Measurements from ENCODE around the gene PPY. TPM values are rescaled to one million over a fixed set of nuclear protein-coding genes. Genes with fewer than 3 reads are reported as not detected.
"Not testable (repeated sequence)": the region's sequence is repeated elsewhere in the genome, so short reads cannot be mapped to it uniquely, and the experiment has no call there.

PPY gene
- total RNA-seq, 1 experiment from 2014 or later, result not detected

DNA sequence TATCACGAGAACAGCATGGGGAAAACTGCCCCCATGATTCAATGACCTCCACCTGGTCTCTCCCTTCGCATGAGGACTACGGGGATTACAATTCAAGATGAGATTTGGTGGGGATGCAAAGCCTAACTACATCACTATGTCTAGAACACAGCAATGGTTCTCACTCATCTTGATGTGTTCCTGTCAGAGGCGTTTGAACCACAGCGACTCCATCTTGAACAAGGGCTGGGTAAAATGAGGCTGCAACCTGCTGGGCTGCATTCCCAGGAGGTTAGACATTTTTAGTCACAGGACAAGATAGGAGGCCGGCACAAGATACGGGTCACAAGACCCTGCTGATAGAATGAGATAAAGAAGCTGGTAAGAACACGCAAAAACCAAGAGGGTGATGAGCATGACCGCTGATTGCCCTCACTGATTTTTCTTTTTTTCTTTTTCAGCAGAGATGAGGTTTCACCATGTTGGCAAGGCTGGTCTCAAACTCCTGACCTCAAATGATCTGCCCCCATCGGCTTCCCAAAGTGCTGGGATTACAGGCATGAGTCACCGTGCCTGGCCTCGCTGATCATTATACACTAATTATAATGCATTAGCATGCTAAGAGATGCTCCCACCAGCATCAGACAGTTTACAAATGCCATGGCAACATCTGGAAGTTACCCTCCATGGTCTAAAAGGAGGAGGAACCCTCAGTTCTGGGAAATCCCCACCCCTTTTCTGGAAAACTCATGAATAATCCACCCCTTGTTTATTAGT, 3.0 kb upstream of the PPY start:
- no peaks in the 10 kb centered on the region for H3K36me3 ChIP-seq (ENCODE audit: control insufficient read depth, insufficient read depth, low read length)
- no TSS peak for BruUV-seq (replicated peaks)
- CTCF ChIA-PET, result interaction anchor here (0.5 to 2.1 kb wide), 3 partner anchors 43 to 98 kb away, joined by 3 to 5 read pairs (median 3); no protein-coding TSS in a partner anchor
- peaks cover 17% of the 10 kb centered on the region for H3K4me1 ChIP-seq
- H3K4me3 Mint-ChIP-seq (ENCODE audit: unreplicated experiment), result no peak overlapping the region
- no peaks in the 10 kb centered on the region for H3K27me3 ChIP-seq (replicated peaks; ENCODE audit: control insufficient read depth, insufficient read depth, low read length)
- peaks cover 10% of the 10 kb centered on the region for H3K4me1 Mint-ChIP-seq (ENCODE audit: low read depth, unreplicated experiment)
- intact Hi-C loops (cut with micrococcal nuclease; ENCODE audit: unreplicated experiment), result no loop called here
- no peaks in the 10 kb centered on the region for H3K27me3 Mint-ChIP-seq (ENCODE audit: insufficient read depth, unreplicated experiment)
- TF ChIP-seq, protein P1, sequence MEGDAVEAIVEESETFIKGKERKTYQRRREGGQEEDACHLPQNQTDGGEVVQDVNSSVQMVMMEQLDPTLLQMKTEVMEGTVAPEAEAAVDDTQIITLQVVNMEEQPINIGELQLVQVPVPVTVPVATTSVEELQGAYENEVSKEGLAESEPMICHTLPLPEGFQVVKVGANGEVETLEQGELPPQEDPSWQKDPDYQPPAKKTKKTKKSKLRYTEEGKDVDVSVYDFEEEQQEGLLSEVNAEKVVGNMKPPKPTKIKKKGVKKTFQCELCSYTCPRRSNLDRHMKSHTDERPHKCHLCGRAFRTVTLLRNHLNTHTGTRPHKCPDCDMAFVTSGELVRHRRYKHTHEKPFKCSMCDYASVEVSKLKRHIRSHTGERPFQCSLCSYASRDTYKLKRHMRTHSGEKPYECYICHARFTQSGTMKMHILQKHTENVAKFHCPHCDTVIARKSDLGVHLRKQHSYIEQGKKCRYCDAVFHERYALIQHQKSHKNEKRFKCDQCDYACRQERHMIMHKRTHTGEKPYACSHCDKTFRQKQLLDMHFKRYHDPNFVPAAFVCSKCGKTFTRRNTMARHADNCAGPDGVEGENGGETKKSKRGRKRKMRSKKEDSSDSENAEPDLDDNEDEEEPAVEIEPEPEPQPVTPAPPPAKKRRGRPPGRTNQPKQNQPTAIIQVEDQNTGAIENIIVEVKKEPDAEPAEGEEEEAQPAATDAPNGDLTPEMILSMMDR (IDR thresholded peaks at IDR 0.05; ENCODE audit: insufficient read depth in 1 of 2, low read depth in 1 of 2, low read length in 1 of 2, severe bottlenecking in 1 of 2, unreplicated experiment in 1 of 2), result no peak
- H3K4me3 ChIP-seq (ENCODE audit: low read depth, low read length), result no peak overlapping the region
- POLR2A ChIA-PET, result no interaction called here
- no peak overlapping the region for H3K27ac Mint-ChIP-seq (ENCODE audit: unreplicated experiment)
- no peaks in the 10 kb centered on the region for H3K9me3 Mint-ChIP-seq (ENCODE audit: unreplicated experiment)
- no peaks in the 10 kb centered on the region for H3K9me3 ChIP-seq
- H3K36me3 Mint-ChIP-seq (ENCODE audit: insufficient read depth, unreplicated experiment), result no peaks in the 10 kb centered on the region
- no peak for DNase-seq

DNA sequence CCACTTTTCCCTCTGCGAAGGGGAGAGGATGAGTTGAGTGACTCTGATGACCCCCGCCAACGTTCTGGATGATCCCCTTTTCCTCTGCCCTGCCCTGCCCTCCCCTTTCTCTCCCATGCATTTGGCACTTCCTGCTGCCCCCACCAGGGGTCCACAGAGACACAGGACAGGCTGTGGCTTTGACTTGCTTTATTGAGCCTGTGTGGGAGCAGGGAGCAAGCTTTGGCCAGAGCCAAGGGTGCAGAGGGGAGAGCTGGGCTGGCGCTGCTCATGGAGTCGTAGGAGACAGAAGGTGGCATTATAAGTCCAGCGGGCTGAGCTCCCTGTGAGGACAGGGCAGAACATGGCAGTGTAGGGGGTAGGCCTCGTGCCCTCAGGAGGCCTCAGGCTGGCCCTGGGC, 1.6 kb downstream of the PPY start:
- BruUV-seq (replicated peaks), result no TSS peak
- peaks cover 17% of the 10 kb centered on the region for H3K4me1 Mint-ChIP-seq (ENCODE audit: low read depth, unreplicated experiment)
- H3K9me3 ChIP-seq, result no peaks in the 10 kb centered on the region
- peaks cover 6% of the 10 kb centered on the region for H3K27me3 Mint-ChIP-seq (ENCODE audit: insufficient read depth, unreplicated experiment)
- TF ChIP-seq, protein P1 (IDR thresholded peaks at IDR 0.05; ENCODE audit: insufficient read depth in 1 of 2, low read depth in 1 of 2, low read length in 1 of 2, severe bottlenecking in 1 of 2, unreplicated experiment in 1 of 2), result peak; percentile 87 to 88
- H3K4me3 ChIP-seq (ENCODE audit: low read depth, low read length), result no peak overlapping the region
- DNase-seq, result peak; percentile 78 to 83
- H3K4me3 Mint-ChIP-seq (ENCODE audit: unreplicated experiment), result no peak overlapping the region
- ChIA-PET CTCF (interaction anchor here (1.5 to 2.6 kb wide), 4 partner anchors 31 to 228 kb away, joined by 3 to 11 read pairs (median 8); no protein-coding TSS in a partner anchor), POLR2A (no interaction called here)
- peaks cover 15% of the 10 kb centered on the region for H3K4me1 ChIP-seq
- intact Hi-C loops (cut with micrococcal nuclease; ENCODE audit: unreplicated experiment), result loop anchor here (5.0 kb wide), 1 partner anchor 63 kb away; no protein-coding TSS in a partner anchor
- no peak overlapping the region for H3K27ac Mint-ChIP-seq (ENCODE audit: unreplicated experiment)
- H3K27me3 ChIP-seq (replicated peaks; ENCODE audit: control insufficient read depth, insufficient read depth, low read length), result no peaks in the 10 kb centered on the region
- no peaks in the 10 kb centered on the region for H3K9me3 Mint-ChIP-seq (ENCODE audit: unreplicated experiment)
- peaks cover 12% of the 10 kb centered on the region for H3K36me3 Mint-ChIP-seq (ENCODE audit: insufficient read depth, unreplicated experiment)
- H3K36me3 ChIP-seq (ENCODE audit: control insufficient read depth, insufficient read depth, low read length), result no peaks in the 10 kb centered on the region

DNA sequence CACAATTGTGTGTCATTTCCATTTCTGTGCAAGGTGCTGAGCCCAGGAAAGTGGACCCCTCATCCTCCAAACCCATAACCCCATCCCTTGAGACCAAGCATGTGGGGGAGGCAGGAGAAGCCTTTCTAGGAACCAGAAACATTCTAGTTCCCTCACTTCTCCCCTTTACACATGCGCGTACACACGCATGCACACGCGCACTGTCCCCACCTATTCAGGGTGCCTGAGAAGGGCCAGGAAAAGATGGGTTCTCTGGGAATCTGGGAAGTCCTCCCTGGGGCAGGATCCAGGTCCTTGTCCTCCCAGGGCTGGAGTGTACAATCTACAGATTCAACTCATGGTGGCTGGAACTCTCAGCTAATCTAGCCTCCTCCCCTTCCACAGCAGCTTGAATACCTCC, 2.4 kb downstream of the PPY start:
- Mint-ChIP-seq H3K9me3 (ENCODE audit: unreplicated experiment) (no peaks in the 10 kb centered on the region), H3K36me3 (ENCODE audit: insufficient read depth, unreplicated experiment) (peaks cover 12% of the 10 kb centered on the region), H3K27ac (ENCODE audit: unreplicated experiment) (no peak overlapping the region), H3K27me3 (ENCODE audit: insufficient read depth, unreplicated experiment) (peaks cover 6% of the 10 kb centered on the region), H3K4me1 (ENCODE audit: low read depth, unreplicated experiment) (peaks cover 11% of the 10 kb centered on the region), H3K4me3 (ENCODE audit: unreplicated experiment) (no peak overlapping the region)
- intact Hi-C loops (cut with micrococcal nuclease; ENCODE audit: unreplicated experiment), result loop anchor here (5.0 kb wide), 1 partner anchor 63 kb away; no protein-coding TSS in a partner anchor
- Histone ChIP-seq H3K4me3 (ENCODE audit: low read depth, low read length) (no peak overlapping the region), H3K27me3 (replicated peaks; ENCODE audit: control insufficient read depth, insufficient read depth, low read length) (no peaks in the 10 kb centered on the region), H3K36me3 (ENCODE audit: control insufficient read depth, insufficient read depth, low read length) (no peaks in the 10 kb centered on the region), H3K9me3 (no peaks in the 10 kb centered on the region), H3K4me1 (peaks cover 8% of the 10 kb centered on the region)
- DNase-seq, result no peak
- no TSS peak for BruUV-seq (replicated peaks)
- POLR2A ChIA-PET, result no interaction called here
- CTCF ChIA-PET, result interaction anchor here (2.1 to 2.6 kb wide), 3 partner anchors 30 to 101 kb away, joined by 7 to 11 read pairs (median 8); no protein-coding TSS in a partner anchor
- TF ChIP-seq, protein P1 (IDR thresholded peaks at IDR 0.05; ENCODE audit: insufficient read depth in 1 of 2, low read depth in 1 of 2, low read length in 1 of 2, severe bottlenecking in 1 of 2, unreplicated experiment in 1 of 2), result no peak

DNA sequence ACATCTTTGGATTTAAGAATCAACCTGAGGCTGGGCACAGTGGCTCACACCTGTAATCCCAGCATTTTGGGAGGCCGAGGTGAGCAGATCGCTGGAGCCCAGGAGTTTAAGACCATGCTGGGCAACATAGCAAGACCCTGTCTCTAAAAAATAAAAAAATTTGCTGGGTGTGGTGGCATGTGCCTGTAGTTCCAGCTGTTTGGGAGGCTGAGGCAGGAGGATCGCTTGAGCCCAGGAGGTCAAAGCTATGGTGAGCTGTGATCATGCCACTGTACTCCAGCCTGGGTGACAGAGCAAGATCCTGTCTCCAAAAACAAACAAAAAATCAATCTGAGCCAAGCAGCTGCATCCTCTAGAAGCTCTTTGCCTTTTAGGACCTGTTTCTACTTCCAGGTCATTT, 2.8 kb downstream of the PPY start:
- POLR2A ChIA-PET; H3K27ac Mint-ChIP-seq (ENCODE audit: unreplicated experiment); H3K27me3 Mint-ChIP-seq (ENCODE audit: insufficient read depth, unreplicated experiment); intact Hi-C loops (cut with micrococcal nuclease; ENCODE audit: unreplicated experiment); H3K36me3 ChIP-seq (ENCODE audit: control insufficient read depth, insufficient read depth, low read length); BruUV-seq (replicated peaks); H3K4me1 ChIP-seq; H3K27me3 ChIP-seq (replicated peaks; ENCODE audit: control insufficient read depth, insufficient read depth, low read length); H3K4me3 ChIP-seq (ENCODE audit: low read depth, low read length); H3K9me3 Mint-ChIP-seq (ENCODE audit: unreplicated experiment); DNase-seq; H3K4me1 Mint-ChIP-seq (ENCODE audit: low read depth, unreplicated experiment); H3K9me3 ChIP-seq: not testable (repeated sequence)
- peak overlapping the region; percentile 11 for H3K4me3 Mint-ChIP-seq (ENCODE audit: unreplicated experiment)
- peaks cover 12% of the 10 kb centered on the region for H3K36me3 Mint-ChIP-seq (ENCODE audit: insufficient read depth, unreplicated experiment)
- CTCF ChIA-PET, result interaction anchor here (2.1 to 2.6 kb wide), 3 partner anchors 29 to 102 kb away, joined by 7 to 11 read pairs (median 8); no protein-coding TSS in a partner anchor

All from Caco-2 (cell line).